Panc1 (cell line): ENCODE measurements around the gene DNAJB8. TPM values are rescaled to one million over a fixed set of nuclear protein-coding genes. Genes with fewer than 3 reads are reported as not detected.

Experiments used
- ATAC-seq: fragments of 200-7000 bp; cut with Tn5 transposase; 2 replicates; pipeline ENCODE4 v1.9.1; 2020; ENCODE audit warnings: mild to moderate bottlenecking, moderate library complexity
- BruUV-seq: library from RNA; stranded (reverse); fragments of 400-500 nt; replicated peaks from 2 replicates; lab custom pipeline; 2021; lab: Mats Ljungman, UMichigan
- CTCF ChIA-PET: fragments of 300-600 bp; sonication (Branson Sonifier 250); formaldehyde crosslinking; loops from one replicate; lab custom pipeline; 2022; ENCODE audit warnings: antibody characterized with exemption; lab: Charles Lee
- POLR2A ChIA-PET: fragments of 300-600 bp; sonication (Branson Sonifier 250); formaldehyde crosslinking; loops from one replicate; lab custom pipeline; 2022; ENCODE audit warnings: antibody characterized with exemption; lab: Charles Lee
- DNase-seq: peaks from one replicate; pipeline ENCODE4 v3.0.0-alpha.2; 2010; ENCODE audit warnings: low read depth, low spot score
- H3K27ac ChIP-seq: 2 replicates; pipeline ENCODE4 v1.5.1; 2011; ENCODE audit warnings: mild to moderate bottlenecking, low read length, inconsistent platforms
- H3K27me3 ChIP-seq: fragments of 200-500 bp; sonication (Bioruptor generic); 2 replicates; pipeline ENCODE4 v1.6.0; 2014; ENCODE audit warnings: low read length, inconsistent platforms; ENCODE audit not compliant: control insufficient read depth, insufficient read depth
- H3K36me3 ChIP-seq: fragments of 200-500 bp; sonication (Bioruptor generic); 2 replicates; pipeline ENCODE4 v1.5.1; 2014; ENCODE audit warnings: inconsistent platforms, mild to moderate bottlenecking, low read length, moderate library complexity; ENCODE audit not compliant: control insufficient read depth, insufficient read depth
- H3K4me1 ChIP-seq: 2 replicates; pipeline ENCODE4 v1.5.1; 2011; ENCODE audit warnings: inconsistent platforms, mild to moderate bottlenecking, low read length, moderate library complexity; ENCODE audit not compliant: control insufficient read depth, insufficient read depth
- H3K4me3 ChIP-seq, 2 experiments: 2 replicates each; pipeline ENCODE4 v1.5.1; 2011 to 2012; ENCODE audit warnings: low read depth in 2 of 2, low read length in 2 of 2, mild to moderate bottlenecking in 2 of 2, inconsistent platforms in 1 of 2, moderate library complexity in 1 of 2
- H3K9me3 ChIP-seq: fragments of 200-500 bp; sonication (Bioruptor generic); 2 replicates; pipeline ENCODE4 v1.5.1; 2014; ENCODE audit warnings: low read depth, mild to moderate bottlenecking, inconsistent platforms, low read length, moderate library complexity; ENCODE audit not compliant: control insufficient read depth, insufficient read depth
- CTCF ChIP-seq: fragments of 450-650 bp; IDR thresholded peaks from 2 replicates; pipeline ENCODE4 v1.5.1; 2017; ENCODE audit warnings: mild to moderate bottlenecking
- POLR2AphosphoS5 ChIP-seq: IDR thresholded peaks from 2 replicates; pipeline ENCODE4 v1.6.1; 2012; ENCODE audit warnings: mild to moderate bottlenecking, low read depth, low read length, moderate library complexity
- REST ChIP-seq, 2 experiments: IDR thresholded peaks; 2 replicates each; pipeline ENCODE4 v1.6.1; 2011 to 2012; ENCODE audit warnings: low read depth in 2 of 2, control low read depth in 1 of 2, low read length in 1 of 2, mild to moderate bottlenecking in 1 of 2, moderate library complexity in 1 of 2; ENCODE audit not compliant: insufficient read depth in 1 of 2
- SIN3A ChIP-seq: IDR thresholded peaks from 2 replicates; pipeline ENCODE4 v1.6.1; 2012; ENCODE audit warnings: low read depth, mild to moderate bottlenecking, low read length, moderate library complexity, borderline replicate concordance; ENCODE audit not compliant: insufficient read depth
- TCF7L2 ChIP-seq: IDR thresholded peaks from 2 replicates; pipeline ENCODE4 v1.6.1; 2011; ENCODE audit warnings: mild to moderate bottlenecking, low read depth, low read length, inconsistent platforms
- in situ Hi-C: cut with HindIII; loops from 2 replicates; pipeline ENCODE4 v1.10.0; 2016; ENCODE audit warnings: low sequenced_read_pairs, low pct_unique_long_range_greater_than_20kb
- intact Hi-C: fragments of 100-400 bp; cut with micrococcal nuclease; formaldehyde crosslinking; loops from one replicate; pipeline ENCODE4 v1.10.0; 2022; ENCODE audit not compliant: unreplicated experiment
- total RNA-seq: library from RNA; stranded (reverse); gene quantifications from one replicate; pipeline ENCODE4 v1.2.1, GENCODE V29; 2021; ENCODE audit not compliant: unreplicated experiment

DNAJB8 gene
- total RNA-seq, 1 experiment from 2014 or later: not detected

GRCh38 chr3:128446821-128447220, 19.9 kb downstream of the DNAJB8 start:
- intact Hi-C loops (no loop called here), in situ Hi-C loops (no loop called here)
- Histone ChIP-seq H3K4me3 (no peak overlapping the region), H3K27ac (no peak overlapping the region), H3K4me1 (no peaks in the 10 kb centered on the region), H3K27me3 (no peaks in the 10 kb centered on the region), H3K9me3 (no peaks in the 10 kb centered on the region), H3K36me3 (no peaks in the 10 kb centered on the region)
- no peak for ATAC-seq
- DNase-seq: no peak
- no TSS peak for BruUV-seq
- CTCF ChIA-PET: no interaction called here
- TF ChIP-seq POLR2AphosphoS5: no peak
- no peak for TF ChIP-seq TCF7L2
- no peak for TF ChIP-seq CTCF
- no peak for TF ChIP-seq SIN3A
- TF ChIP-seq REST (IDR thresholded peaks at IDR 0.05; ENCODE audit: insufficient read depth in 1 of 2, low read depth in 2 of 2, low read length in 1 of 2): no peak
- POLR2A ChIA-PET: no interaction called here

DNA sequence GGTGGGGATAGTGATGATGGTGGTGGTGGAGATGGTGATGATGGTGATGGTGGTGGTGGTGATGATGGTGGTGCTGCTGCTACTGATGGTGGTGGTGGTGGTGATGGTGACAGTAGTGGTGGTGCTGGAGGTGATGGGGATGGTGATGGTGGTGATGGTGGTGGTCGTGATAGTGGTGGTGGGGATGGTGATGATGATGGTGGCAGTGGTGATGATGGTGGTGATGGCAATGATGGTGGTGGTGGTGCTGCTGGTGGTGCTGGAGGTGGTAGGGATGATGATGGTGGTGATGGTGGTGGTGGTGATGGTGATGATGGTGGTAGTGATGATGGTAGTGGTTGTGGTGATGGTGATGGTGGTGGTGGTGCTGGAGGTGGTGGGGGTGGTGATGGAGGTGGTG, 21.3 kb downstream of the DNAJB8 start:
- CTCF ChIA-PET: no interaction called here
- BruUV-seq: no TSS peak

More for the DNA sequence above, 21.3 kb downstream of the DNAJB8 start:
- in situ Hi-C loops: no loop called here
- Histone ChIP-seq H3K4me1 (no peaks in the 10 kb centered on the region), H3K27me3 (no peaks in the 10 kb centered on the region), H3K4me3 (no peak overlapping the region), H3K9me3 (no peaks in the 10 kb centered on the region), H3K36me3 (no peaks in the 10 kb centered on the region), H3K27ac (no peak overlapping the region)
- ATAC-seq (no peak), DNase-seq (no peak)
- POLR2A ChIA-PET: no interaction called here
- TF ChIP-seq POLR2AphosphoS5 (no peak), CTCF (no peak), REST (IDR thresholded peaks at IDR 0.05; ENCODE audit: insufficient read depth in 1 of 2, low read depth in 2 of 2, low read length in 1 of 2) (no peak), SIN3A (no peak), TCF7L2 (no peak)
- intact Hi-C loops: no loop called here
